ENCODE results near the gene ATP6V1D.

GRCh38 chr14:67365476-67365875, 5.9 kb upstream of the ATP6V1D start:
- TF ChIP-seq CTCF (conservative IDR thresholded peaks at IDR 0.05; ENCODE audit: low read depth, low read length) (no peak), EZH2phosphoT487 (IDR thresholded peaks at IDR 0.05; ENCODE audit: borderline replicate concordance, low read length) (no peak), EZH2 (IDR thresholded peaks at IDR 0.05; ENCODE audit: low read length, unreplicated experiment) (no peak)

Measured in PC-3 (cell line).